PC-3 (cell line): Measurements from ENCODE around the gene SCARB1. TPM values are rescaled to one million over a fixed set of nuclear protein-coding genes. Genes with fewer than 3 reads are reported as not detected.

ENCODE experiments used
- ATAC-seq: fragments of 200-7000 bp; cut with Tn5 transposase; 2 replicates; pipeline ENCODE4 v1.9.1; 2020; ENCODE audit warnings: mild to moderate bottlenecking, moderate library complexity
- BruUV-seq: library from RNA; stranded (reverse); fragments of 400-500 nt; replicated peaks from 2 replicates; lab custom pipeline; 2021; lab: Mats Ljungman, UMichigan
- CTCF ChIA-PET: fragments of 300-600 bp; sonication (Branson Sonifier 250); formaldehyde crosslinking; loops from one replicate; lab custom pipeline; 2022; ENCODE audit warnings: antibody characterized with exemption; lab: Charles Lee
- POLR2A ChIA-PET: fragments of 300-600 bp; sonication (Branson Sonifier 250); formaldehyde crosslinking; loops from one replicate; lab custom pipeline; 2022; ENCODE audit warnings: antibody characterized with exemption; ENCODE audit not compliant: unreplicated experiment; lab: Charles Lee
- DNase-seq: peaks from one replicate; pipeline ENCODE4 v3.0.0-alpha.2; 2015
- H2AFZ ChIP-seq: fragments of 300-600 bp; sonication (generic); 2 replicates; pipeline ENCODE4 v1.6.0; 2016; ENCODE audit warnings: antibody characterized with exemption, low read length
- H3F3A ChIP-seq: fragments of 300-600 bp; sonication (generic); one replicate; pipeline ENCODE4 v1.6.0; 2017; ENCODE audit warnings: antibody characterized with exemption, low read length, control low read depth, mild to moderate bottlenecking; ENCODE audit not compliant: unreplicated experiment
- H3K27ac ChIP-seq: fragments of 300-600 bp; sonication (generic); 2 replicates; pipeline ENCODE4 v1.5.1; 2016; ENCODE audit warnings: mild to moderate bottlenecking, low read length
- H3K27me3 ChIP-seq: fragments of 300-600 bp; sonication (generic); 2 replicates; pipeline ENCODE4 v1.6.1; 2016; ENCODE audit warnings: low read length, mixed read lengths
- H3K36me3 ChIP-seq: fragments of 300-600 bp; sonication (generic); 2 replicates; pipeline ENCODE4 v1.6.1; 2016; ENCODE audit warnings: low read depth, mixed run types, low read length, mixed read lengths
- H3K4me1 ChIP-seq: fragments of 300-600 bp; sonication (generic); 2 replicates; pipeline ENCODE4 v1.5.1; 2016; ENCODE audit warnings: low read length; ENCODE audit not compliant: insufficient read depth
- H3K4me2 ChIP-seq: fragments of 300-600 bp; sonication (generic); 2 replicates; pipeline ENCODE4 v1.6.0; 2016; ENCODE audit warnings: low read length
- H3K4me3 ChIP-seq: fragments of 300-600 bp; sonication (generic); 2 replicates; pipeline ENCODE4 v1.5.1; 2016; ENCODE audit warnings: mild to moderate bottlenecking, low read length, mixed read lengths
- H3K79me2 ChIP-seq: fragments of 300-600 bp; sonication (generic); 2 replicates; pipeline ENCODE4 v1.6.1; 2017; ENCODE audit warnings: low read length, mixed read lengths
- H3K9ac ChIP-seq: fragments of 300-600 bp; sonication (generic); 2 replicates; pipeline ENCODE4 v1.6.0; 2016; ENCODE audit warnings: mild to moderate bottlenecking, low read length
- H3K9me2 ChIP-seq: fragments of 300-600 bp; sonication (generic); replicated peaks from 2 replicates; pipeline ENCODE4 v1.6.1; 2016; ENCODE audit warnings: mixed run types, low read length, mixed read lengths
- H3K9me3 ChIP-seq: fragments of 300-600 bp; sonication (generic); 2 replicates; pipeline ENCODE4 v1.6.1; 2016; ENCODE audit warnings: low read length, mixed read lengths
- H4K20me1 ChIP-seq: fragments of 300-600 bp; sonication (generic); 2 replicates; pipeline ENCODE4 v1.6.1; 2016; ENCODE audit warnings: low read length, mixed read lengths
- CTCF ChIP-seq: fragments of 300-600 bp; sonication (generic); conservative IDR thresholded peaks from 2 replicates; pipeline ENCODE4 v1.5.1; 2017; ENCODE audit warnings: antibody characterized with exemption, low read depth, mild to moderate bottlenecking, low read length
- EZH2 ChIP-seq: fragments of 300-600 bp; sonication (generic); IDR thresholded peaks from one replicate; pipeline ENCODE4 v1.6.1; 2017; ENCODE audit warnings: antibody characterized with exemption, mild to moderate bottlenecking, low read length; ENCODE audit not compliant: unreplicated experiment
- EZH2phosphoT487 ChIP-seq: fragments of 300-600 bp; sonication (generic); IDR thresholded peaks from 2 replicates; pipeline ENCODE4 v1.6.1; 2018; ENCODE audit warnings: mild to moderate bottlenecking, antibody characterized with exemption, low read length, borderline replicate concordance
- intact Hi-C: fragments of 100-400 bp; cut with micrococcal nuclease; formaldehyde crosslinking; loops from 2 replicates; pipeline ENCODE4 v1.9.0; 2023
- total RNA-seq: library from RNA; depleted of rRNA; stranded (reverse); fragments of >200 nt; gene quantifications from 2 replicates; pipeline ENCODE4 v1.2.3, GENCODE V29; 2014

The SCARB1 gene
- total RNA-seq, 1 experiment from 2014 or later: 79.1 TPM

- intact Hi-C loops: no loop called here
- no peaks in the 10 kb centered on the region for H3K27me3 ChIP-seq
- no peak for DNase-seq
- H3K4me1 ChIP-seq: no peaks in the 10 kb centered on the region
- ChIA-PET CTCF (no interaction called here), POLR2A (no interaction called here)
- H3F3A ChIP-seq: no peaks in the 10 kb centered on the region
- peaks cover 16% of the 10 kb centered on the region; the same call in 1 of the 2 replicates for H4K20me1 ChIP-seq
- ATAC-seq: no peak
- no peak overlapping the region for H2AFZ ChIP-seq
- no peaks in the 10 kb centered on the region for H3K9me2 ChIP-seq
- H3K36me3 ChIP-seq: peaks cover 15% of the 10 kb centered on the region; the same call in 1 of the 2 replicates
- TF ChIP-seq EZH2: no peak
- no peak for TF ChIP-seq CTCF
- no peak for TF ChIP-seq EZH2phosphoT487
- H3K4me2 ChIP-seq: no peak overlapping the region
- H3K79me2 ChIP-seq: peaks cover 89% of the 10 kb centered on the region
- no peak overlapping the region for H3K27ac ChIP-seq
- H3K4me3 ChIP-seq: no peak overlapping the region
- no peak overlapping the region for H3K9ac ChIP-seq
- no peaks in the 10 kb centered on the region for H3K9me3 ChIP-seq
- BruUV-seq: no TSS peak
These were observed 12.3 kb downstream of the SCARB1 start for GRCh38 chr12:124851342-124851741.

- no peak for ATAC-seq
- H3K27me3 ChIP-seq: no peaks in the 10 kb centered on the region
- peaks cover 8% of the 10 kb centered on the region; the same call in 1 of the 2 replicates for H3K36me3 ChIP-seq
- no peak overlapping the region for H3K4me2 ChIP-seq
- TF ChIP-seq EZH2 (no peak), EZH2phosphoT487 (no peak)
- peaks cover 78% of the 10 kb centered on the region for H3K79me2 ChIP-seq
- H3K4me3 ChIP-seq: no peak overlapping the region
- H3K9me2 ChIP-seq: no peaks in the 10 kb centered on the region
- H3K9ac ChIP-seq: no peak overlapping the region
- peaks cover 4% of the 10 kb centered on the region; the same call in 1 of the 2 replicates for H4K20me1 ChIP-seq
- ChIA-PET POLR2A (no interaction called here), CTCF (no interaction called here)
- no TSS peak for BruUV-seq
- no peaks in the 10 kb centered on the region for H3K4me1 ChIP-seq
- intact Hi-C loops: no loop called here
- no peak for DNase-seq
- no peak overlapping the region for H3K27ac ChIP-seq
- H3F3A ChIP-seq: no peaks in the 10 kb centered on the region
- no peak overlapping the region for H2AFZ ChIP-seq
- H3K9me3 ChIP-seq: no peaks in the 10 kb centered on the region
These were observed 14.3 kb downstream of the SCARB1 start for GRCh38 chr12:124849382-124849781.

- H2AFZ ChIP-seq: no peak overlapping the region
- H3K36me3 ChIP-seq: peaks cover 8% of the 10 kb centered on the region; the same call in 1 of the 2 replicates
- H3K27ac ChIP-seq: no peak overlapping the region
- peaks cover 4% of the 10 kb centered on the region; the same call in 1 of the 2 replicates for H4K20me1 ChIP-seq
- no peak overlapping the region for H3K4me2 ChIP-seq
- ATAC-seq: no peak
- H3K27me3 ChIP-seq: no peaks in the 10 kb centered on the region
- CTCF ChIA-PET: no interaction called here
- TF ChIP-seq EZH2phosphoT487: no peak
- no peaks in the 10 kb centered on the region for H3K4me1 ChIP-seq
- peaks cover 78% of the 10 kb centered on the region for H3K79me2 ChIP-seq
- no peaks in the 10 kb centered on the region for H3K9me2 ChIP-seq
- H3F3A ChIP-seq: no peaks in the 10 kb centered on the region
- POLR2A ChIA-PET: no interaction called here
- intact Hi-C loops: no loop called here
- BruUV-seq: no TSS peak
- no peak overlapping the region for H3K9ac ChIP-seq
- H3K9me3 ChIP-seq: no peaks in the 10 kb centered on the region
- H3K4me3 ChIP-seq: no peak overlapping the region
- no peak for DNase-seq
These were observed 14.9 kb downstream of the SCARB1 start for GRCh38 chr12:124848621-124849380.
